ENCODE data around the gene GPR162.

The GPR162 gene, protein sequence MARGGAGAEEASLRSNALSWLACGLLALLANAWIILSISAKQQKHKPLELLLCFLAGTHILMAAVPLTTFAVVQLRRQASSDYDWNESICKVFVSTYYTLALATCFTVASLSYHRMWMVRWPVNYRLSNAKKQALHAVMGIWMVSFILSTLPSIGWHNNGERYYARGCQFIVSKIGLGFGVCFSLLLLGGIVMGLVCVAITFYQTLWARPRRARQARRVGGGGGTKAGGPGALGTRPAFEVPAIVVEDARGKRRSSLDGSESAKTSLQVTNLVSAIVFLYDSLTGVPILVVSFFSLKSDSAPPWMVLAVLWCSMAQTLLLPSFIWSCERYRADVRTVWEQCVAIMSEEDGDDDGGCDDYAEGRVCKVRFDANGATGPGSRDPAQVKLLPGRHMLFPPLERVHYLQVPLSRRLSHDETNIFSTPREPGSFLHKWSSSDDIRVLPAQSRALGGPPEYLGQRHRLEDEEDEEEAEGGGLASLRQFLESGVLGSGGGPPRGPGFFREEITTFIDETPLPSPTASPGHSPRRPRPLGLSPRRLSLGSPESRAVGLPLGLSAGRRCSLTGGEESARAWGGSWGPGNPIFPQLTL

DNA sequence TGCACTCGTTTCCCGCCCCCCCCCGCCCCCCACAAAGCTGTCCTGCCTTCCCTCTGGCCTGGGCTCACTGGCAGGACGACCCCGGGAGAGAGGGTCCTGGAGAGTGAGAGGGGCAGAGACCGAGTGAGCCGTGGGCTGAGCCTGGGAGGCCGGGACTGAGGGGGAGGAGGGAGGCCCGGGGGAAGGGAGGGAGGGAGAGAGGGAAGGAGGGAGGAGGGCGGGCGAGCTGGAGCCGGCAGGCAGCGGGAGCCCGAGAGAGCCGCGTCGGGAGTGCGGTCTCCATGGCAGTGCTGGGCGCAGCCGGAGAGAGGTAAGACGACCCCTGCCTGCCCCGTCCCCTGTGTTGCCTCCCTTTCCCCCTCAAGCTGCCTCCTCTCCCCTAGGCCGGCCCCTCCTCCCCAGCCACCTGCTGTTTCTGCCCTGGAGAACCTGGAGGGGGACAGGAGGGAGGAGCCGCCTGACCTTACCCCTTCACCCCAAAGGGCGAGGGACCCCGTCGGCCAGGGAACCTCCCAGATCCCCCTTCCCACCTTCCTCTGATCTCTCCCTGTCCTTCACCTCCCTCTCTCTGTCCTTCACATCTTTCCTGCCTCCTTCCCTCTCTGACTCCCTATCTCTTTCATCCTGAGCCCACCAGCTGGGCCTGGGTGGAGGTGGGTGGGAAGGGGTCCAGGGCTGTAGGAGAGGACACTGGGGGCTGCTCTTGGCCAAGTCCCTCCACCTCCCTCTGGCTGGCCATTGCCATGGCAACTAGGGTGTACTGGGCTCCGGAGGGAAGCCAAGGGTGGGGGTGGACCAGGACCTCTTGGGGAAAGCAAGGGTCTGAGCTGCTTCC is at the start of gene GPR162:
GPR162 (plus strand) TSS at position 231 of the 835 bp plus-strand sequence. CDS start 2,078 bp downstream, outside the sequence.
- no peak for DNase-seq

DNA sequence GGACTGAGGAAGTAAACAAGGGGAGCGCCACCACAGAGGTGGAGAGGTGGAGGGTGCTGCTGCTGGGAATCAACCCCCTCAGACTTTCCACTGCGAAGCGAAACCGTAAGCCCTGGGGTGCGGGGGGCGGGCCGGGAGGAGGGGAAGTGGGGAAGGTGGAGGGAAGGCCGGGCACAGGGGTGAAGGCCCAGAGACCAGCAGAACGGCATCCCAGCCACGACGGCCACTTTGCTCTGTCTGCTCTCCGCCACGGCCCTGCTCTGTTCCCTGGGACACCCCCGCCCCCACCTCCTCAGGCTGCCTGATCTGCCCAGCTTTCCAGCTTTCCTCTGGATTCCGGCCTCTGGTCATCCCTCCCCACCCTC is 49.3 kb upstream of the GPR162 start, which contains the start of gene LAG3:
LAG3 (plus strand) TSS at position 190 of the 365 bp plus-strand sequence. CDS start 333 bp downstream, outside the sequence.
- no peak for DNase-seq

DNA sequence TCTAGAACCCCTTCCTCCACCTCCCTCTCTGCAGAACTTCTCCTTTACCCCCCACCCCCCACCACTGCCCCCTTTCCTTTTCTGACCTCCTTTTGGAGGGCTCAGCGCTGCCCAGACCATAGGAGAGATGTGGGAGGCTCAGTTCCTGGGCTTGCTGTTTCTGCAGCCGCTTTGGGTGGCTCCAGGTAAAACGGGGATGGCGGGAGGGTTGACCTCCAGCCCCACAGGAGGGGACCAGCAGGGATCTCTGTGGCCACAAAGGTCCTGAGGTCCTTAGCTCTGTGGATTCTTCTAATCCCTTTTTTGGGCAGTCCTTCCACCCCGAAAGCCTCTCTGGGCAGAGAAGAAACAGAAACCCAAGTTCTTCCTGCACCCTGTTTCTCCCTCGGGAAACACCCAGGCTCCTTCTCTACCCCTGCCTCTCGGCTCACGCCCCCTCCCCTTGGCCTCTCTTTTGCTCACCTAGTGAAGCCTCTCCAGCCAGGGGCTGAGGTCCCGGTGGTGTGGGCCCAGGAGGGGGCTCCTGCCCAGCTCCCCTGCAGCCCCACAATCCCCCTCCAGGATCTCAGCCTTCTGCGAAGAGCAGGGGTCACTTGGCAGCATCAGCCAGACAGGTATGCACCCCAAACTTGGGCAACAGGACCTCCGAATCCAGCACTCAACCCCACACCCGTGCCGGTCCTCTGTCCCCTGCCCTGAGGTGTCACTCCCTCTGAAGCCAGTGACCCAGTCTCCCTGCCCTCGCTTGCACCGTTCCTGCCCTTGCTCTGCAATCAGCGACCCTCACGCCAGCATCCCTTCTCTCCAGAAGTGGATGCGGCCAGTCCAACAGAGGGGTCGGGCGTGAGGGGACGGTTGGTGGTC is 48.7 kb upstream of the GPR162 start:
- DNase-seq, result no peak

DNA sequence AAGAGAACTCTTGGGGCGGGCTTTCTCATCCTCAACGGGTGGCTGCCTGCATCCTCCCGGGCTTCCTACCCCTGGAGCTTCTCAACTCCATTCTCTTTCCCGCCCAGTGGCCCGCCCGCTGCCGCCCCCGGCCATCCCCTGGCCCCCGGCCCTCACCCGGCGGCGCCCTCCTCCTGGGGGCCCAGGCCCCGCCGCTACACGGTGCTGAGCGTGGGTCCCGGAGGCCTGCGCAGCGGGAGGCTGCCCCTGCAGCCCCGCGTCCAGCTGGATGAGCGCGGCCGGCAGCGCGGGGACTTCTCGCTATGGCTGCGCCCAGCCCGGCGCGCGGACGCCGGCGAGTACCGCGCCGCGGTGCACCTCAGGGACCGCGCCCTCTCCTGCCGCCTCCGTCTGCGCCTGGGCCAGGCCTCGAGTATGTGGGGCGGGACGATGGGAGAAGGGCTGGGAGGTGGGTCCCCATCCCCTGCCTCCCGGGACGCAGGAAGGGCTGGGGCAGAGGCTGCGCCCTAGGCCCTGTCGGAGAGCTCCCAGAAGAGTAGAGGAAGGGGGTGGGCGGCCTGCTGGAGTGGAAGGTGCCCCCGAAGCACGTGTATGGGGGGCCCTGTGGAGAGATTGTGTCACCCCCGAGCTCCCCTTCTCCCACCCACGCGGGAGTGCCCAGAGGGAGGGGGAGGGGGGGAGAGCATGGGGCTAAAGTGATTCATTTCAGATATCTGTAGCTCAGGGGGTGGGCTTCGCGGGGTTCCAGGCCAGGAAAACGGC is 47.9 kb upstream of the GPR162 start:
- DNase-seq, result no peak

DNA sequence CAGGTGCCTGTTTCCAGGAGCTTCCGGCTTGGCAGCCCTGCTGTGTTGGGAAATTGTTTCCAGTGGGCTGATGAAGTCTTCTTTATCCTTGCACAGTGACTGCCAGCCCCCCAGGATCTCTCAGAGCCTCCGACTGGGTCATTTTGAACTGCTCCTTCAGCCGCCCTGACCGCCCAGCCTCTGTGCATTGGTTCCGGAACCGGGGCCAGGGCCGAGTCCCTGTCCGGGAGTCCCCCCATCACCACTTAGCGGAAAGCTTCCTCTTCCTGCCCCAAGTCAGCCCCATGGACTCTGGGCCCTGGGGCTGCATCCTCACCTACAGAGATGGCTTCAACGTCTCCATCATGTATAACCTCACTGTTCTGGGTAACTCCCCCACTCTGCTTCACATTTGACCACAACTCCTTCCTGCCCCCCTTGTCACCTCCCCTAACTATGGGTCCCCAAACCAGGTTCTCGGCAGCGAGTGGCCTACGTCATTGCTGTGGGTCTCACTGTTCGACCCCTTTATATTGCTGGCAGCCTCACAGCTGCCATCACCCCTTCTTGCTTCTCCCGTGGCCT is 47.0 kb upstream of the GPR162 start:
- no peak for DNase-seq

DNA sequence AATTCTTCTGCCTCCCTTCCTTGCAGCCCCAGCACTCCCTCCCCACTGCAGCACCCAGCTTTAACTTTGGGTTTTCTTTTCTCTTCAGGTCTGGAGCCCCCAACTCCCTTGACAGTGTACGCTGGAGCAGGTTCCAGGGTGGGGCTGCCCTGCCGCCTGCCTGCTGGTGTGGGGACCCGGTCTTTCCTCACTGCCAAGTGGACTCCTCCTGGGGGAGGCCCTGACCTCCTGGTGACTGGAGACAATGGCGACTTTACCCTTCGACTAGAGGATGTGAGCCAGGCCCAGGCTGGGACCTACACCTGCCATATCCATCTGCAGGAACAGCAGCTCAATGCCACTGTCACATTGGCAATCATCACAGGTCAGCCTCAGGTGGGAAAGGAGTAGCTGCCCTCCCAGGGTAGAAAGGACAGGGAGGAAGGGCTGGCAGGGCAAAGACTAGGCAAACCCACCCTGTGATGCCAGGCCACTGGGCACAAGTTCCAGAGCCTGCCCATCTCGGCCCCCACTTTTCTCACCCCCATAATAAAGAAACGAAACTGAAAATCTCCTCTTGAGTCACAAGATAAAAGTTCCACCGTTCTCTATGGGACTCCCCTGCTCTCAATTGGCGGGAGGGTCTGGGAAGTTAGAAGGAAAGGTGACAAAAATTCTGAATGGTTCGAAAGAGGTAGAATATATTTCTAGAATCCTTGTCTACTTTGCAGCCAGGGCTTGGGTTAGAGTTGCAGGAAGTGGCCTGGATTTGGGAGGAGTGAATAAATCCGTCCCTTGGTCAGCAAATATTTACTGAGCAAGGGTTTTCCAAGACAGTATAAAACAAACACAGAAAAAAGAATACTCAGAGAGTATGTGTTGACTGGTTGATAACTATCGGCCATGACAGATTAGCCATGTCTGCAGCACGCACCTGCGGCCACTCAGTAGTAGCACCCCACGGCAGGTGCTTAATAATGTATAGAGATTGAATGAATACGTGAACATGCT is 46.1 kb upstream of the GPR162 start:
- no peak for DNase-seq

DNA sequence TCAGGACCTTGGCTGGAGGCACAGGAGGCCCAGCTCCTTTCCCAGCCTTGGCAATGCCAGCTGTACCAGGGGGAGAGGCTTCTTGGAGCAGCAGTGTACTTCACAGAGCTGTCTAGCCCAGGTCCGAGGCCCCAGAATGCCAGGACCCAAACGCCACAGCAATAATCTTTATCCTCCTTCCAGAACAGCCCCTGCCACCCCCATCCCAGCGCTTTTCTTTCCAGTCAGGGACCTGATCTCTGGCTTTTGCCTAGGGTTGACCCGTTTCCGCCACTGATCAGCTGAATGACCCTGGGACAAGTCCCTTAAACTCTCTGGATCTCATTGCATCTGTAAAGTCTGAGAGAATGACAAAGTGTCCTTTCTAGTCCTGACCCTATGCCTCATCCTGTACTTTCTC is 44.2 kb upstream of the GPR162 start:
- no peak for DNase-seq

DNA sequence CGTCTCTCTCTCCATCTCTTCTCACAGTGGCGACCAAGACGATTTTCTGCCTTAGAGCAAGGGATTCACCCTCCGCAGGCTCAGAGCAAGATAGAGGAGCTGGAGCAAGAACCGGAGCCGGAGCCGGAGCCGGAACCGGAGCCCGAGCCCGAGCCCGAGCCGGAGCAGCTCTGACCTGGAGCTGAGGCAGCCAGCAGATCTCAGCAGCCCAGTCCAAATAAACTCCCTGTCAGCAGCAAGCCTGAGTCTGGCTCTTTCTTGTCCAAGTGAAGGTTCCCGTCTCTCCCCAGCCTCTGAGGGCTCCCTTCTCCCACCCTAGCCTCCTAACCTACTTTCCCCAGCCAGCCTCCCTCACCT is 43.4 kb upstream of the GPR162 start:
- DNase-seq, result no peak

DNA sequence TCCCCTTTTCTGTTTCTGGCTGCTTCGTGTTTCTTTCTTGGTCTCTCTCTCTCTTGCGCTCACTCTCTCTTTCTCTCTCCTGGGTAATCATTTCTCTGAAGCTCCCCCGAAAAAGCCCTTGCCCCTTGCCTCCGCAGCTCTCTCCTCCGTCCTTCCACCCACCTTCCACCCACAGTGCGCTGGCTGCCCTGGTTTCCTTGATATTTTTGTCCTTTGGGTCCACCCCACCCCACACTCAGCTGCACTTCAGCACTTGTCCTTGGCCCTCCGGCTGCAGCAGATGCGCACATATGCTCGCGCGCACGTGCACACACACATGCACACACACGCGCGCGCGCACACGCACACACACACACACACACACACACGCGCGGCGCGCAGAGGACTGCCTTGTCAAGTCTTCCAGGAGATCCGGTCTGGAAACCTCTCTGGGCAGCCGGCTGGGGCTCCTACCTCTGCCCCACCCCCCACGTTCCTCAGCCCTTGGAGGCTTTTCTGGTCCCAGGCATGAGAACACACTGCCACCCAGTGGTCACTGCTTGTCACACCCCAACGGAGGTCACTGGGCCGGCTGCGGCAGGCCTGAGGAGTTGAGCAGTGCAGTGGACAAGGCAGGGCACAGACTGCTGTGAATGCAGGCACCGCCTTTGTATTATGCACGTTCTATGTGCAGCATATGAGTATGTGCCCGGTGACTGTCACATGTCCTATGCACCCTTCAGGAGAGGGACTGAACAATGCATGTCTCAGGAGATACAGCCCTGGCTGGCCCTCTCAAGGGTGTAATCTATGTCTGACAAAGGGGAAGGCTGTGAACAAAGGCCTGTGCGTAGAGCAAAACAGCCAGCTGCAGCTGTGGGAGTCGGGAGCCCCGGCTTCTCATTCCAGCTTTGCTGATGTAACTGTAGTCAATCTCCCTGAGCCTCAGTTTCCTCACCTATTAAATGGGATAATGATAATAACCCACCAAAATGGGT is 42.8 kb upstream of the GPR162 start:
- peak; percentile 76 to 94 for DNase-seq

DNA sequence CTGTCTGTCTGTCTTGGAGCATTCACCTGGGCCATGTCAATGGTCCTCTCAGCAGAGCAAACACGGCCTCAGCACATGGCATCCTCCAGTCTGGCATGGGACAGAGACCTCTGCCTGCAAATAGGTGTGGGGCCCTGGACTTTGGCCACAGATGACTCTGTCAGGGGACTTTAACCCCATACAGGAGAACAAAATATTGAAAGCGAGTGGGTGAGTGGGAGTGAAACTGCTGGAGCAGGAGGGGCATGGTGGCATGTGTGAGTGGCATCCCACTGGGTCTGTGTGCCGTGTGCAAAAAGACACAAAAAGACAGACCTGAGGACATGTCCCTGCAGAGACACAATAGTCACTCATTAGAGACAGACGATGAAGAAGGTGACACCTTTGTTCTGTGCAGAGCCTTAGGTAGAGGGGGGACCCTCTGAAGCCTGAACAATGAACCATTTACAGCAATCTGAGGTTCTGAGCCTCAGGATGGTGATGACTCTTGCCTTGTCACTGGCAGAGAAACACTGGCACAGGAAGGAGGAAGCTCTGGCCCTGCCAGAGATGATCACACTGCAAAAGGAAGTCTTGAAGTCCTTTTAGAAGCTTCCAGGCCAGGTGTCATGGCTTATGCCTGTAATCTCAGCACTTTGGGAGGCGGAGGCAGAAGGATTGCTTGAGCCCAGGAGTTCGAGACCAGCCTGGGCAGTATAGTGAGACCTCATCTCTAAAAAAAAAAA is 41.8 kb upstream of the GPR162 start:
- no peak for DNase-seq

DNA sequence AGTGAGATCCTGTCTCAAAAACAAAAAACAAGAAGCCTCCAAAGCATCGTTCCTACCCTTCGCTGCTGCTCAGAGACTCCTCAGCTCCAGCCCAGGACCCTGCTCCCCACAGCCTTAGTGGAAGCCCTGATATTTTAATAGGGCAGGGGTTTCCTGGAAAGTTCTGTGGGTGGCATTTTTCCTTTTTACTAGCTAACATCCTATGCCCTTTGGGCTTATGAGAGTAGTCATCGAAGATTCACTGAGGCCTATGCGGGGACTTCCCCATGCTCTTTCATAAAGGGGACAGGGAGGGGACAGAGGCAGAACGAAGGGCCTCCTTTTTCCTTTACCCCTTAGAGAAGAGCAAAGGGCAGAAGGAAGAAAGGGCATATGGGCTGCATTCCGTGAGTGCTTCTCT is 41.0 kb upstream of the GPR162 start:
- DNase-seq, result no peak

DNA sequence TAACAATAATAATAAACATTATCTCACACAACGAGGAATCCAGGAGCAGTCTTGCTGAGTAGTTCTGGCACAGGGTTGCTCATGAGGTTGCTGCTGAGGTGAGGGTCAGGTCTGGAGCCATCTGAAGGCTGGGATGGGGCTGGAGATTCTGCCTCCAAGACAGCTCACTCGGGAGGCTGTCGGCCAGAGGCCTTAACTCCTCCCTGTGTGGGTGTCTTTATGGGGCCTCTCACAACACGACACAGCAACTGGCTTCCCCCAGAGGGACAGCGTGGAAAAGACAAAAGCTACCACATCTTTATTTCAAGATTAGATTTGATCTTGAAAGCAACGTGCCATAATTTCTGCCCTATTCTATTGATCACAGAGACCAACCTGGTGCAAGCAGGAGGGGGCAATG is 39.5 kb upstream of the GPR162 start:
- DNase-seq, result no peak

DNA sequence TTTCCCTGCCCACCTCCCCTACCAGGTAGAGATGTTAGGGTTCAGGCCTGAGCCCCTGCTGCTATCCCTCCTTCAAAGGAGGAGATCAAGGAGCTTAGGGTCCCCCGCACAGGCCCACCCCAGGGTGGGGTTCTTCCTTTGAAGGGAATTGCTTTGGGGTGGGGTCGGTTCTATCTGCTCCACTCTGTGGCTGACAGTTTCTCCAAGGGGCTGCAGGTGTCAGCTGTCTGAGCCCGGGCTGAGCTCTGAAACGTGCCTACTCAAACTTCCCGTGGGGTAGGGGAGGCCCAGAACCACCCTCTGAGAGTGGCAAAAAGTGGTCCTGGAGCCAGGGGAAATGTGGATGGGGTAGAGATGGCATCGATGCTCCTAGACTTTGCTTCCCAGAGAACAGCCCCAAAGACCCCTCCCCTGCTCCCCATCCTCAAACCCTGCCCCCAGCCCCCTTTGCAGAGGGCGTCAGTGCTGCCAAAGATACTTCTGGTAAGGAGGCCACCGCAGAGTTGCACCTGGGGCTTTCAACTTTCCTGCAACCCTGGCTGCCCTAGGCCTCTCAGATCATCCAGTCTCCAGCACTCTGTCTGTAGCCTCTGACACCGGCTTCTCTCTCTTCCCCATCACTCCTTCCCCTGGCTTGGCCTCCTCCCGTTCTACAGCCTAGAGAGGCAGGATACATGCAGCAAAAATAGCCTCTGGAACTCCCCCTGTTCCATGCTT is 38.6 kb upstream of the GPR162 start:
- no peak for DNase-seq

DNA sequence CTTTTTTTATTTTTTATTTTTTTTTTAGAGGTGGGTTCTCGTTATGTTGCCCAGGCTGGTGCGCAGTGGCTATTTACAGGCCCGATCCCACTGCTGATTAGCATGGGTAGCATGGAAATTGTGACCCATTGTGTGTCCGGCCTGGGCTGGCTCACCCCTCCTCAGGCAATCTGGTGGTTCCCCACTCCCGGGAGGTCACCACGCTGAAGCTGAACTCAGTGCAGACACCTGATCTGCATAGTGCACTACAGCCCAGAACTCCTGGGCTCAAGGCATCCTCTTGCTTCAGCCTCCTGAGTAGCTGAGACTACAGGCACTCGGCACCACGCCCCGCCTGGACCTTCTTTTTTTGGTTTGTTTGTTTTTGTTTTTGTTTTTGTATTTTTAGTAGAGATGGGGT is 37.8 kb upstream of the GPR162 start:
- no peak for DNase-seq

DNA sequence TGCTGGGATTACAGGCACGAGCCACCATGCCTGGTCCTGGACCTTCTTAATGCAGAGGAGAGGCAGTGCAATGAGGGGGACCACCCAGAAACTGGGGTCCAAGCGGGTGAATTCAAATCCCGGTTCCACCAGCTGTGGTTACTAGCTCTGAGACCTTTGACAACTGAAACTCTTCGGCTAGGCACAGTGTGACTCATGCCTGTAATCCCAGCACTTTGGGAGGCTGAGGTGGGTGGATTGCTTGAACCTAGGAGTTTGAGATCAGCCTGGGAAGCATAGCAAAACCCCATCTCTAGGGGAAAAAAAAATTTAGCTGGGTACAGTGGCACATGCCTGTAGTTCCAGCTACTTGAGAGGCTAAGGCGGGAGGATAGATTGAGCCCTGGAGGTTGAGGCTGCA is 37.3 kb upstream of the GPR162 start:
- DNase-seq, result peak in 1 of 2 donors; percentile 56

DNA sequence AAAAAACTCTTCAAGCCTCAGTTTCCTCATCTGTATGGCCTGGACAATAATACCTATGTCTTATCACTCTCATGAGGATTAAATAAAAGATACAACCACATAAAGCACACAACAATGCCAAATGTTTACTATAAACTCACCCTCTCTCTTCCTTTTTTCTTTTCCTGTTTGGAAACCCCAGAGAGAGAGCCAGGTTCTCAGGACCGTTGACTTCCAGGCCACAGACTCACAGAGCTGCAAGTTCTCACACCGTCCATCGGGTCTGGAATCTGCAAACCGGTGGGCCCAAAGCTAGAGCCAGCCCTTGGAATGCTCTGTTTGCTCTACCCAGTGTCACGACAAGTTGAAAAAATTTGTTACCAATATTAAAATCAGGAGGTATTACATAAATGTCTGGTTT is 36.9 kb upstream of the GPR162 start:
- peak; percentile 34 to 47 for DNase-seq

DNA sequence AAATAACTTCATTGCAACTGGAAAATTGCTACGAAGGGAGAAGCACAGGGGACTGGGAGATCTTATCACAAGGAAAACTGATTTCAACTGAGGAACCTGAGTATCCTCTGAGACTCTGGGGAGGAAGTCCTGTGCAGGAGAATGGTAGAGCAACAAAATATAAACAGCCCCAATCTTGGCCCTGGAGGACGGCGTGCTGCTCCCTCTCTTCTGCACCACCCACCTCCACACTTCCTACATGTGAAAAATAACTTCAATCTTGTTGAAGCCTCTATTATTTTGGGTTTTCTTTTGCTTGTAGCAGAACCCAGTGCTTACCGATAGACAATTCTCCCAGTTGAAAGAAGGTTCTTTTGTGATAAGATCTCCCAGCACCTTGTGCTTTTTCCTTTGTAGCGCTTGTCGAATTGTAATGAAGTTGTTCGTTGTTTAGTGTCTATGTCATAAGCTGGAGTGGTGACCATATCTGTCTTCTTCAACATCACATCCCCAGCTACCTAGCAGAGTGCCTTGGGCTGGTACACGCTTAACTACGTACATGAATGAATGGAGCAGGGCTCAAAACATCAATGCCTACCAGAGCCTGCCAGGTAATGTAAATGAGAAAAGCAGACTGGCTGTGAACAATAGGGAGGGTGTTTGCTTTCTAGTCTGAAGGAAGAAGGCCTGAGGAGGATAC is 35.1 kb upstream of the GPR162 start:
- no peak for DNase-seq
